GM12864 (cell line): ENCODE data around the gene GGNBP2.

Experiments used
- DNase-seq: peaks from one replicate; pipeline ENCODE4 v3.0.0-alpha.2; 2011; ENCODE audit warnings: low read depth
- H3K4me3 ChIP-seq: 2 replicates; pipeline ENCODE4 v1.5.1; 2011; ENCODE audit warnings: mild to moderate bottlenecking, low read depth, low read length, control low read depth
- TF ChIP-seq, protein P1 (sequence below): IDR thresholded peaks from 2 replicates; pipeline ENCODE4 v1.5.1; 2011; ENCODE audit warnings: low read depth, mild to moderate bottlenecking, moderate library complexity, low read length, control low read depth, inconsistent platforms; ENCODE audit errors: missing control alignments

Gene GGNBP2

DNA sequence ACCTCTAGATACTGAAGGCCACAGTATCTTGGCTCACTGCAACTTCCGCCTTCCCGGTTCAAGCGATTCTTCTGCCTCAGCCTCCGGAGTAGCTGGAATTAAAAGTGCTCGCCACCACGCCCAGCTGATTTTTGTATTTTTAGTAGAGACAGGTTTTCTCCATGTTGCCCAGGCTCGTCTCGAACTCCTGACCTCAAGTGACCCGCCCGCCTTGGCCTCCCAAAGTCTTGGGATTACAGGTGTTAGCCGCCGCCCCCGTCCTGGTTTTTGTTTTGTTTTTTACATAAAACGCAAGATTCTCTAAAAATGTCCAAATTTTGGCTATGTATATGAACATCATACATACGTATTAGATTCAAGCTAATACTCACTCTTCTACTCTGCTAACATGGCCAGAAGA is 2.0 kb upstream of the GGNBP2 start:
- no peak overlapping the region for H3K4me3 ChIP-seq
- TF ChIP-seq, protein P1, sequence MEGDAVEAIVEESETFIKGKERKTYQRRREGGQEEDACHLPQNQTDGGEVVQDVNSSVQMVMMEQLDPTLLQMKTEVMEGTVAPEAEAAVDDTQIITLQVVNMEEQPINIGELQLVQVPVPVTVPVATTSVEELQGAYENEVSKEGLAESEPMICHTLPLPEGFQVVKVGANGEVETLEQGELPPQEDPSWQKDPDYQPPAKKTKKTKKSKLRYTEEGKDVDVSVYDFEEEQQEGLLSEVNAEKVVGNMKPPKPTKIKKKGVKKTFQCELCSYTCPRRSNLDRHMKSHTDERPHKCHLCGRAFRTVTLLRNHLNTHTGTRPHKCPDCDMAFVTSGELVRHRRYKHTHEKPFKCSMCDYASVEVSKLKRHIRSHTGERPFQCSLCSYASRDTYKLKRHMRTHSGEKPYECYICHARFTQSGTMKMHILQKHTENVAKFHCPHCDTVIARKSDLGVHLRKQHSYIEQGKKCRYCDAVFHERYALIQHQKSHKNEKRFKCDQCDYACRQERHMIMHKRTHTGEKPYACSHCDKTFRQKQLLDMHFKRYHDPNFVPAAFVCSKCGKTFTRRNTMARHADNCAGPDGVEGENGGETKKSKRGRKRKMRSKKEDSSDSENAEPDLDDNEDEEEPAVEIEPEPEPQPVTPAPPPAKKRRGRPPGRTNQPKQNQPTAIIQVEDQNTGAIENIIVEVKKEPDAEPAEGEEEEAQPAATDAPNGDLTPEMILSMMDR = no peak
- DNase-seq = no peak

DNA sequence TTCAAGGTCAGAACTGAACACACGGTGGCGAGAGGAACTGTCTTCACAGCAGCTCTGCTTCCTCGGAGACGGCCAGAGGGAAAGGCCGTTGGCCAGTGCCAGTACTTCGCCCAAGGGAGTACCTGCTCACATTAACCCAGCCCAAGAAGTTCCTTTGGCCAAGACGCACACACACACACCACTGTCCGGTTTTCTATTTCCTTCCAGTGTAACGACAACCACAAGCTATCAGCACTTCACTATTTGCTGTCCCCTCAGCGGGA is 744 bp upstream of the GGNBP2 start:
- TF ChIP-seq, protein P1 = no peak
- H3K4me3 ChIP-seq = peak overlapping the region; percentile 90

GRCh38 chr17:36545077-36545464 is 352 bp downstream of the GGNBP2 start:
- DNase-seq = no peak
- TF ChIP-seq, protein P1 = no peak

More for the DNA sequence above, 744 bp upstream of the GGNBP2 start:
- peak; percentile 35 for DNase-seq

GRCh38 chr17:36545465-36546417 is 1.0 kb downstream of the GGNBP2 start:
- TF ChIP-seq, protein P1 = peak; percentile 19
- DNase-seq = peak; percentile 92
- peak overlapping the region; percentile 90 for H3K4me3 ChIP-seq

More at GRCh38 chr17:36545077-36545464, 352 bp downstream of the GGNBP2 start:
- H3K4me3 ChIP-seq = peak overlapping the region; percentile 90

- DNase-seq = no peak
- TF ChIP-seq, protein P1 = no peak
- H3K4me3 ChIP-seq = peak overlapping the region; percentile 90
Measured at GRCh38 chr17:36546418-36547093, 1.8 kb downstream of the GGNBP2 start.

- DNase-seq = no peak
- TF ChIP-seq, protein P1 = no peak
- no peak overlapping the region; the same call in 1 of the 2 replicates for H3K4me3 ChIP-seq
Measured at GRCh38 chr17:36547776-36548175, 3.1 kb downstream of the GGNBP2 start.
